ENCODE data around the gene PCDHGA3.
"Not testable (repeated sequence)": the region's sequence is repeated elsewhere in the genome, so short reads cannot be mapped to it uniquely, and the experiment has no call there.

PCDHGA3 gene

DNA sequence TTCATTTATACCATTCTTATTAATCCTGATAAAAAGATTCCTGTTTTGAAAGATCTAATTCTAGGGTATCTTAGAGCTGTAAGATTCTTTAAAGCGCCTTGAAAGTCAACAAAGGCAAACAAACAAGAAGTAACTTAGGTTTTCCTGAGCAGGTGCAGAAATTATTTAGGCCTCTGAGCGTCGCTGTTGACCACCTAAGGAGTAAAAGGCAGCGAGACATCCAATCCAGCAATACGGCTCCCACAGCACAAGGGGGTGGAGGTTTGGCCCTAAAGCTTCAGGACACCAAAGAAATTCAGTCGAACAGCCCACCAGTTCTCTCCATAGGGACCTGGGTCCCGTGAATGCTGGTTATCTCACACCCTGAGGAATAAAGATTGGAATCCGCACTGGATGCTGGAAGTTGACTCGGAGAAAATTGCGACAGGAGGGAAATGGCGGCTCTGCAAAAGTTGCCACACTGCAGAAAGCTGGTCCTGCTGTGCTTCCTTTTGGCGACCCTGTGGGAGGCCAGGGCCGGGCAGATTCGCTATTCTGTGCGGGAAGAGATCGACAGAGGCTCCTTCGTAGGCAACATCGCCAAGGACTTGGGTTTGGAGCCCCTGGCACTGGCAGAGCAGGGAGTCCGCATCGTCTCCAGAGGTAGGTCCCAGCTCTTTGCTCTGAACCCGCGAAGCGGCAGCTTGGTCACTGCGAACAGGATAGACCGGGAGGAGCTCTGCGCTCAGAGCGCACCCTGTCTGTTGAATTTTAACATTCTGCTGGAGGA is 4.9 kb upstream of the PCDHGA3 start, which contains the start of gene PCDHGA2:
Gene PCDHGA2 (plus strand): TSS at position 223 of the 769 bp plus-strand sequence.
- TF ChIP-seq, protein P1, sequence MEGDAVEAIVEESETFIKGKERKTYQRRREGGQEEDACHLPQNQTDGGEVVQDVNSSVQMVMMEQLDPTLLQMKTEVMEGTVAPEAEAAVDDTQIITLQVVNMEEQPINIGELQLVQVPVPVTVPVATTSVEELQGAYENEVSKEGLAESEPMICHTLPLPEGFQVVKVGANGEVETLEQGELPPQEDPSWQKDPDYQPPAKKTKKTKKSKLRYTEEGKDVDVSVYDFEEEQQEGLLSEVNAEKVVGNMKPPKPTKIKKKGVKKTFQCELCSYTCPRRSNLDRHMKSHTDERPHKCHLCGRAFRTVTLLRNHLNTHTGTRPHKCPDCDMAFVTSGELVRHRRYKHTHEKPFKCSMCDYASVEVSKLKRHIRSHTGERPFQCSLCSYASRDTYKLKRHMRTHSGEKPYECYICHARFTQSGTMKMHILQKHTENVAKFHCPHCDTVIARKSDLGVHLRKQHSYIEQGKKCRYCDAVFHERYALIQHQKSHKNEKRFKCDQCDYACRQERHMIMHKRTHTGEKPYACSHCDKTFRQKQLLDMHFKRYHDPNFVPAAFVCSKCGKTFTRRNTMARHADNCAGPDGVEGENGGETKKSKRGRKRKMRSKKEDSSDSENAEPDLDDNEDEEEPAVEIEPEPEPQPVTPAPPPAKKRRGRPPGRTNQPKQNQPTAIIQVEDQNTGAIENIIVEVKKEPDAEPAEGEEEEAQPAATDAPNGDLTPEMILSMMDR (IDR thresholded peaks at IDR 0.05; ENCODE audit: borderline replicate concordance, insufficient read depth, low read depth, low read length): peak; percentile 26; the same call in 1 of the 2 replicates
- no peak within 1 kb of the TSS for H3K4me3 ChIP-seq (ENCODE audit: low read depth, low read length)

DNA sequence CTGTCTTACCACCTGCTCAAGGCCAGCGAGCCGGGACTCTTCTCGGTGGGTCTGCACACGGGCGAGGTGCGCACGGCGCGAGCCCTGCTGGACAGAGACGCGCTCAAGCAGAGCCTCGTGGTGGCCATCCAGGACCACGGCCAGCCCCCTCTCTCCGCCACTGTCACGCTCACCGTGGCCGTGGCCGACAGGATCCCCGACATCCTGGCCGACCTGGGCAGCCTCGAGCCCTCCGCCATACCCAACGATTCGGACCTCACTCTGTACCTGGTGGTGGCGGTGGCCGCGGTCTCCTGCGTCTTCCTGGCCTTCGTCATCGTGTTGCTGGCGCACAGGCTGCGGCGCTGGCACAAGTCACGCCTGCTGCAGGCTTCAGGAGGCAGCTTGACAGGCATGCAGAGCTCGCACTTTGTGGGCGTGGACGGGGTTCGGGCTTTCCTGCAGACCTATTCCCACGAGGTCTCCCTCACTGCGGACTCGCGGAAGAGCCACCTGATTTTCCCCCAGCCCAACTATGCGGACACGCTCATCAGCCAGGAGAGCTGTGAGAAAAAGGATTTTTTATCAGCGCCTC is 2.8 kb upstream of the PCDHGA3 start:
- not testable (repeated sequence) for H3K4me3 ChIP-seq (ENCODE audit: low read depth, low read length)

DNA sequence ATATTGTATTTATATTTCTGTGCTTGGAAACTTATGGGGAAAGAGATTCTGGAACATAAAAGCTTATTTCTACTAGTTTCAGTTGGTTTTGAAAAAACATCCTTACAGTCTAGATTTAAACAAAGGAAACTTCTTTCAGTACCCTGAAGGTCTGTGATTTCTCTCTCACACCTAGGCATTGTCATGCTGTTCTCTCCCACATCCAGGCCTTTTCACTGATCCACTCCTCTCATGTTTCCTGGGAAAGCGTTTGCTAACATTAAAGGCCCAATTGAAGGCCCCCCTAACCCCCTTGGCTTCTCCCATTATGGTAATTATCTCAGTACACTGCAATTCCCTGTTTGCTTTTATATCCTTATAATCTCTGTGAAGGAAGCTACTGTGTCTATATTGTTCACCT is 856 bp upstream of the PCDHGA3 start:
- TF ChIP-seq, protein P1 (IDR thresholded peaks at IDR 0.05; ENCODE audit: borderline replicate concordance, insufficient read depth, low read depth, low read length): no peak
- no peak overlapping the region for H3K4me3 ChIP-seq (ENCODE audit: low read depth, low read length)

GRCh38 chr5:141343953-141344463 is 379 bp downstream of the PCDHGA3 start:
- TF ChIP-seq, protein P1 (IDR thresholded peaks at IDR 0.05; ENCODE audit: borderline replicate concordance, insufficient read depth, low read depth, low read length): no peak
- H3K4me3 ChIP-seq (ENCODE audit: low read depth, low read length): no peak overlapping the region

- no peak overlapping the region for H3K4me3 ChIP-seq (ENCODE audit: low read depth, low read length)
- TF ChIP-seq, protein P1 (IDR thresholded peaks at IDR 0.05; ENCODE audit: borderline replicate concordance, insufficient read depth, low read depth, low read length): no peak
Observed at GRCh38 chr5:141345327-141345726, 1.7 kb downstream of the PCDHGA3 start.

DNA sequence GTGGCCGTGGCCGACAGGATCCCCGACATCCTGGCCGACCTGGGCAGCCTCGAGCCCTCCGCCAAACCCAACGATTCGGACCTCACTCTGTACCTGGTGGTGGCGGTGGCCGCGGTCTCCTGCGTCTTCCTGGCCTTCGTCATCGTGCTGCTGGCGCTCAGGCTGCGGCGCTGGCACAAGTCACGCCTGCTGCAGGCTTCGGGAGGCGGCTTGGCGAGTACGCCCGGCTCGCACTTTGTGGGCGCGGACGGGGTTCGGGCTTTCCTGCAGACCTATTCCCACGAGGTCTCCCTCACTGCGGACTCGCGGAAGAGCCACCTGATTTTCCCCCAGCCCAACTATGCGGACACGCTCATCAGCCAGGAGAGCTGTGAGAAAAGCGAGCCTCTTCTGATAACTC is 2.4 kb downstream of the PCDHGA3 start:
- H3K4me3 ChIP-seq (ENCODE audit: low read depth, low read length): not testable (repeated sequence)

DNA sequence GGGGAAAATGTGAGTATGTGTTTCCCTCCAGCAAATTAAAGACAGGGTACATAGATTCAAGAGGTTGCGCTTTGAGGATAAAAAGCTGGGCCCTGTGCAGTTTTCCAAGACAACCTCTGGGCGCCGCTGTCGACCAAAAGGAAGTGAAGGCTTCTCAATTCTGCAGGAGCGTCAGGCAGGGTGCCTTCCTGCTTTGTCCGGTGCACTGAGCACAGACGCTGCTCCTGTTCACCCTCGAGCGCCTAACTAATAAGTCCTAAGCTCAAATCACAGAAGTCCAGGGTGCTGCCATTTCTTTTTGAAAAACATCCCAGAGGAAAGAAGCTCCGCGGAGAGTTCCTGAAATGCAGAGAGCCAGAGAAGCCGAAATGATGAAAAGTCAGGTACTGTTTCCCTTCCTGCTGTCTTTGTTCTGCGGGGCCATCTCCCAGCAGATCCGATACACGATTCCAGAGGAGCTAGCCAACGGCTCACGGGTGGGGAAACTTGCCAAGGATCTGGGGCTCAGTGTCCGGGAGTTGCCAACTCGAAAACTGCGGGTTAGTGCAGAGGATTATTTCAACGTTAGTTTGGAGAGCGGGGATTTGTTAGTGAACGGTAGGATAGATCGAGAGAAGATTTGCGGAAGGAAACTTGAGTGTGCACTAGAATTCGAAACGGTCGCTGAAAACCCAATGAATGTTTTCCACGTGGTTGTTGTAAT is 6.4 kb downstream of the PCDHGA3 start, which contains the start of gene PCDHGB1:
Gene PCDHGB1 (plus strand): TSS at position 183 of the 703 bp plus-strand sequence. CDS start 162 bp downstream, at position 345.
- TF ChIP-seq, protein P1 (IDR thresholded peaks at IDR 0.05; ENCODE audit: borderline replicate concordance, insufficient read depth, low read depth, low read length): peak; percentile 51; the same call in 1 of the 2 replicates

More for the DNA sequence above, 6.4 kb downstream of the PCDHGA3 start, which contains the start of gene PCDHGB1:
- H3K4me3 ChIP-seq (ENCODE audit: low read depth, low read length): no peak within 1 kb of the TSS
